Left ventricle myocardium inferior (tissue), 1 donor: ENCODE measurements around the gene ATRIP. TPM values are rescaled to one million over a fixed set of nuclear protein-coding genes. Genes with fewer than 3 reads are reported as not detected.
"Not testable (repeated sequence)": the region's sequence is repeated elsewhere in the genome, so short reads cannot be mapped to it uniquely, and the experiment has no call there.

Experiments
- DNase-seq: peaks from one replicate; pipeline ENCODE4 v3.0.0-alpha.2; 2020
- H3K27ac ChIP-seq: fragments of 200-600 bp; replicated peaks from 2 replicates; pipeline ENCODE4 v1.8.0; 2021
- H3K27me3 ChIP-seq: fragments of 200-600 bp; 2 replicates; pipeline ENCODE4 v1.8.0; 2021; ENCODE audit warnings: low read depth
- H3K36me3 ChIP-seq: fragments of 200-600 bp; 2 replicates; pipeline ENCODE4 v1.8.0; 2021
- H3K4me1 ChIP-seq: fragments of 200-600 bp; 2 replicates; pipeline ENCODE4 v1.8.0; 2021
- H3K4me3 ChIP-seq: fragments of 200-600 bp; 2 replicates; pipeline ENCODE4 v1.8.0; 2021; ENCODE audit warnings: mild to moderate bottlenecking, moderate library complexity
- H3K9me3 ChIP-seq: fragments of 200-600 bp; replicated peaks from 2 replicates; pipeline ENCODE4 v1.8.0; 2021
- intact Hi-C: fragments of 100-400 bp; cut with micrococcal nuclease; formaldehyde crosslinking; loops from one replicate; pipeline ENCODE4 v1.11.0; 2022
- total RNA-seq: library from RNA; stranded (reverse); fragmentation: NEBNext Ultra II Directional; extraction: Animal tissue kit (Norgen Biotek cat#: 25700); gene quantifications from one replicate; pipeline ENCODE4 v1.2.1, GENCODE V29; 2021
- TF ChIP-seq, protein P1 (sequence below): fragments of 200-600 bp; IDR thresholded peaks from 2 replicates; pipeline ENCODE4 v1.8.0; 2021; ENCODE audit warnings: antibody characterized with exemption, mild to moderate bottlenecking, borderline replicate concordance
- donor health status: DM: no; HTN: yes; CAD: no; lungs with severe emphysema.

Gene ATRIP
- total RNA-seq, 1 donor from 2014 or later: 4.3 TPM

DNA sequence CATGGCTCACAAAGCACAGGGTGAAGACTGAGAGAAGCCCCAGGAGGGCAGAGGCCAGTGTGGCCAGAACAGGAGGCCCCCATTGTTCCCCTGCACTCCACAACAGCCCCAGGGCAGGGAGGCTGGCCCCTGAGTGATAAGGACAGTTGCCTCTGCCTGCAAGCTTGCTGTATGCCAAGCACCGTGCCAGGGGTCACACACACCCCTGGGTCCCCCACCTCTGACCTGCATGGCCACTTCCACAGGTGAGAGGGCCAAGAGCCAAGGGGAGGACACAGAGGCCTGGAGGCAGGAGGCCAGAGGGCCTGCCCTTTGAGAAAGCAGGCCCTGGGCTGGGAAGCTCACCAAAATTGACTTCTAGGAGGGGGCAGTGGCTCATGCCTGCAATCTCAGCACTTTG, 23.7 kb downstream of the ATRIP start:
- peak overlapping the region; percentile 99 for H3K27ac ChIP-seq

DNA sequence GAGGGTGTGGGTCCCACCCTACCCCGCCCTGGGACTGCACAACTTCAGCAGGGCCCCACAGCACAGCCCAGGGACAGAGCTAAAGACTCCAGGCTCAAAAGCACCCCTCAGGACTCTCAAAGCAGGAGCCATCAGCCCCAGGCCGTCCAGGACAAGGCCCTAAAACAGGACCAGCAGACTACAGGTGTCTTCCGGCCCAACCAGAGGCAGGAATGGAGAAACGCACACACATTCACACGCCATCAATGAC, 26.1 kb downstream of the ATRIP start:
- Histone ChIP-seq H3K9me3 (no peaks in the 10 kb centered on the region), H3K27me3 (no peaks in the 10 kb centered on the region), H3K36me3 (peaks cover 21% of the 10 kb centered on the region), H3K4me3 (peak overlapping the region; percentile 85), H3K27ac (peak overlapping the region; percentile 99), H3K4me1 (peaks cover 73% of the 10 kb centered on the region)
- TF ChIP-seq, protein P1, sequence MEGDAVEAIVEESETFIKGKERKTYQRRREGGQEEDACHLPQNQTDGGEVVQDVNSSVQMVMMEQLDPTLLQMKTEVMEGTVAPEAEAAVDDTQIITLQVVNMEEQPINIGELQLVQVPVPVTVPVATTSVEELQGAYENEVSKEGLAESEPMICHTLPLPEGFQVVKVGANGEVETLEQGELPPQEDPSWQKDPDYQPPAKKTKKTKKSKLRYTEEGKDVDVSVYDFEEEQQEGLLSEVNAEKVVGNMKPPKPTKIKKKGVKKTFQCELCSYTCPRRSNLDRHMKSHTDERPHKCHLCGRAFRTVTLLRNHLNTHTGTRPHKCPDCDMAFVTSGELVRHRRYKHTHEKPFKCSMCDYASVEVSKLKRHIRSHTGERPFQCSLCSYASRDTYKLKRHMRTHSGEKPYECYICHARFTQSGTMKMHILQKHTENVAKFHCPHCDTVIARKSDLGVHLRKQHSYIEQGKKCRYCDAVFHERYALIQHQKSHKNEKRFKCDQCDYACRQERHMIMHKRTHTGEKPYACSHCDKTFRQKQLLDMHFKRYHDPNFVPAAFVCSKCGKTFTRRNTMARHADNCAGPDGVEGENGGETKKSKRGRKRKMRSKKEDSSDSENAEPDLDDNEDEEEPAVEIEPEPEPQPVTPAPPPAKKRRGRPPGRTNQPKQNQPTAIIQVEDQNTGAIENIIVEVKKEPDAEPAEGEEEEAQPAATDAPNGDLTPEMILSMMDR: no peak
- intact Hi-C loops: no loop called here
- DNase-seq: no peak

More for the DNA sequence above, 23.7 kb downstream of the ATRIP start:
- Histone ChIP-seq H3K36me3 (peaks cover 27% of the 10 kb centered on the region), H3K9me3 (no peaks in the 10 kb centered on the region), H3K4me1 (peaks cover 86% of the 10 kb centered on the region), H3K4me3 (peak overlapping the region; percentile 85), H3K27me3 (no peaks in the 10 kb centered on the region)
- TF ChIP-seq, protein P1: no peak
- DNase-seq: no peak
- intact Hi-C loops: no loop called here

DNA sequence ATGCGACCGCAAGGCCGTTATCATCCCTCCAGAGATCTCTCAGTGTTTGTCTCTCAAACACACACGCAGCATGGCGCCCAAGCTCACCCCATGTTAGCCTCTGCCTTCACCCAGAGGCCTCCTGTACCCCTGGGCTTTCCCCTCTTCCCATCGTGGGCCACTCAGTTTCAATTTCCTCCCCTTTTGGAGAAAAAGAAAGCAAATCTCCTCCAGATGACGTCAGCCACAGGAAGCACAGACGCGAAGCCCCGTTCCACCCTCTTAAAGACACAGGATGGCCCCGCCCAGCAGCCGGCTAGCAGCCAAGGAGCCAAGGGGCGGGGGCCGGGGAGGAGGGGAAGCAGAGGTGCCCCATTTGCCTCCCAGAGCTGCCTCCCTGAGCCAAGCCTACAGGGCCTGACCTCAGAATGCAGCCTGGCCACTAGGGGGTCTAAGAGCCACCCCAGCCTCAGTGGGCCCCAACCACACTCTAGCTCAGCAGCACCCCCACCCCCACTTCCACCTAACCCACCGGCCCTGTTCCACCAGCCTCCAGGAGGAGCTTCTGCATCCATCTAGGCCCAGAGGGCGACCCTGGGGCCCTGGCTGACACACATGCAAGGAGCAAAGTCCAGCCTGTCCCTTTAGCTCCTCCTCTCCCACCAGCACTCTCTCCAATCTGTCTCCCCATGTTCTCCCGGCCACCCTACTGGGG, 26.5 kb downstream of the ATRIP start:
- Histone ChIP-seq H3K36me3 (peaks cover 16% of the 10 kb centered on the region), H3K9me3 (no peaks in the 10 kb centered on the region), H3K4me1 (peaks cover 73% of the 10 kb centered on the region), H3K4me3 (peak overlapping the region; percentile 85), H3K27me3 (no peaks in the 10 kb centered on the region), H3K27ac (peak overlapping the region; percentile 99)
- TF ChIP-seq, protein P1: peak; percentile 58
- intact Hi-C loops: no loop called here
- peak; percentile 91 for DNase-seq

DNA sequence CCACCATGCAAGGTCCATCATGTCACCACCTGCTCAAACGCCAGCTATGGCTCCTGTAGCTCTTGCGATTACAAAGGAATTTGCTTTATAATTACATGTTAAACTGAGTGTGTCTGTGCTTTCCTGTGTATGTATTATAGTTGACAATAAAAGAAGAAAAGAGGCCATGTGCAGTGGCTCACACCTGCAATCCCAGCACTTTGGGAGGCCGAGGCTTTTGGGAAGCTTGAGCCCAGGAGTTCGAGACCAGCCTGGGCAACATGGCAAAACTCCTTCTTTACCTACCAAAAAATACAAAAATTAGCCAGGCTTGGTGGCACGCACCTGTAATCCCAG, 27.0 kb downstream of the ATRIP start:
- Histone ChIP-seq H3K36me3 (peaks cover 11% of the 10 kb centered on the region), H3K27me3 (no peaks in the 10 kb centered on the region), H3K9me3 (no peaks in the 10 kb centered on the region), H3K27ac (peak overlapping the region; percentile 99), H3K4me3 (peak overlapping the region; percentile 85), H3K4me1 (peaks cover 73% of the 10 kb centered on the region)
- intact Hi-C loops: no loop called here
- TF ChIP-seq, protein P1: no peak
- DNase-seq: no peak

DNA sequence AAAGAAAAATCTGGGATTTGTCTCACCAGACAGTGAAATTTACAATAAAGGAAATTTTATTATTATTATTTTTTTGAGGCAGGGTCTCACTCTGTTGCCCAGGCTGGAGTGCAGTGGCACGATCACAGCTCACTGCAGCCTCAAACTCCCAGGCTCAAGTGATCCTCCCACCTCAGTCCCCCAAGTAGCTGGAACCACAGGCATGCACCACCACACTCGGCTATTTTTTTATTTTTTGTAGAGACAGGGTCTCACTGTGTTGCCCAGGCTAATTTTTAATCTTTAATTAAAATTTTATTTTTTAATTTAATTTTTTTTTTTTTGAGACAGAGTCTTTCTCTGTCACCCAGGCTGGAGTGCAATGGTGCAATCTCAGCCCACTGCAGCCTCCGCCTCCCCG, 27.5 kb downstream of the ATRIP start:
- DNase-seq, H3K36me3 ChIP-seq, H3K9me3 ChIP-seq, H3K27me3 ChIP-seq, H3K4me3 ChIP-seq, intact Hi-C loops: not testable (repeated sequence)
- Histone ChIP-seq H3K27ac (peak overlapping the region; percentile 99), H3K4me1 (peaks cover 71% of the 10 kb centered on the region)

DNA sequence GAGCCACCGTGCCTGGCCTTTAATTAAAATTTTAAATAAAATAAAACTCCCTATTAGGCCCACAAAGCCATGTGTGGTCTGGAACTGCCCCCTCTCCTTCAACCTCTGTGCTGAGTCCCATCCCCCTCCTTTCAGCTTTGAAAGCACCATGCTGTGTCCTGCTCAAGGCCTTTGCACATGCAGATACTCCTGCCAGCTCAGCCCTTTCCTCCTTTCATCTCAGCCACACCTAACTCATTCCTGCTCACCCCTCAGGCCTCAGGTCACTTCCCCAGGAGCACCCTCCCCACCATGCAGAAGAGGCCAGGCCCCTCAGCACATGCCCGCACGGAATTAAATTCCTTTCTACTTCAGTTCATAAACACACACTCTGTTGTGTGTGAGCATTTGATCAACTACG, 28.1 kb downstream of the ATRIP start:
- H3K4me3 ChIP-seq: no peak overlapping the region
- peaks cover 69% of the 10 kb centered on the region for H3K4me1 ChIP-seq
- TF ChIP-seq, protein P1: no peak
- H3K9me3 ChIP-seq: no peaks in the 10 kb centered on the region
- H3K27ac ChIP-seq: no peak overlapping the region
- H3K27me3 ChIP-seq: no peaks in the 10 kb centered on the region
- intact Hi-C loops: no loop called here
- DNase-seq: no peak
- H3K36me3 ChIP-seq: peaks cover under 1% of the 10 kb centered on the region
